ENCODE measurements around the gene HSPB3.
"Not testable (repeated sequence)": the region's sequence is repeated elsewhere in the genome, so short reads cannot be mapped to it uniquely, and the experiment has no call there.

HSPB3 gene

DNA sequence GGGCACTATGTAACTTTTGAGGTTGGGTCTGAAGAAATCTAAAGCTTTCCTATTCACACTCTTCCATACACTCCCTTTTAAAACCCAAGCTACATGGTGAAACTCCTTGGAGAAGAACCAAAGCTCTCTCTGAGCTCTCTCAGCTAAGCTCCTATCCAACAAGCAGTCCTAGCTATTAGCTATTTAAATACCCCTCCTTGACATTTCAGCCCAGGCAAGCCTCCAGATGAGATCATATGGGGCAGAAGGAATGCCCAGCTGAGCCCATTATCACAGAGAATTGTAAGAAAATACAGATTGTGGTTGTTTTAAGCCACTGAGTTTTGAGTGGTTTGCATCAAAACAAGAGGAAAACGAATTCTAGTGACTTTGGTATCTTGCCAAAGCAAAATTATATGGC lies 15.2 kb downstream of the HSPB3 start:
- TF ChIP-seq, protein P1, sequence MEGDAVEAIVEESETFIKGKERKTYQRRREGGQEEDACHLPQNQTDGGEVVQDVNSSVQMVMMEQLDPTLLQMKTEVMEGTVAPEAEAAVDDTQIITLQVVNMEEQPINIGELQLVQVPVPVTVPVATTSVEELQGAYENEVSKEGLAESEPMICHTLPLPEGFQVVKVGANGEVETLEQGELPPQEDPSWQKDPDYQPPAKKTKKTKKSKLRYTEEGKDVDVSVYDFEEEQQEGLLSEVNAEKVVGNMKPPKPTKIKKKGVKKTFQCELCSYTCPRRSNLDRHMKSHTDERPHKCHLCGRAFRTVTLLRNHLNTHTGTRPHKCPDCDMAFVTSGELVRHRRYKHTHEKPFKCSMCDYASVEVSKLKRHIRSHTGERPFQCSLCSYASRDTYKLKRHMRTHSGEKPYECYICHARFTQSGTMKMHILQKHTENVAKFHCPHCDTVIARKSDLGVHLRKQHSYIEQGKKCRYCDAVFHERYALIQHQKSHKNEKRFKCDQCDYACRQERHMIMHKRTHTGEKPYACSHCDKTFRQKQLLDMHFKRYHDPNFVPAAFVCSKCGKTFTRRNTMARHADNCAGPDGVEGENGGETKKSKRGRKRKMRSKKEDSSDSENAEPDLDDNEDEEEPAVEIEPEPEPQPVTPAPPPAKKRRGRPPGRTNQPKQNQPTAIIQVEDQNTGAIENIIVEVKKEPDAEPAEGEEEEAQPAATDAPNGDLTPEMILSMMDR (IDR thresholded peaks at IDR 0.05; ENCODE audit: low read depth, low read length, missing control alignments), result no peak
- in situ Hi-C loops (cut with HindIII; ENCODE audit: low pct_ligation_motif_present, low sequenced_read_pairs), result no loop called here
- Histone ChIP-seq H3K27me3 (replicated peaks) (no peaks in the 10 kb centered on the region), H3K36me3 (replicated peaks) (no peaks in the 10 kb centered on the region), H3K27ac (peak overlapping the region; percentile 39), H3K4me3 (ENCODE audit: low read depth, low read length) (no peak overlapping the region)
- DNase-seq, result peak; percentile 60

DNA sequence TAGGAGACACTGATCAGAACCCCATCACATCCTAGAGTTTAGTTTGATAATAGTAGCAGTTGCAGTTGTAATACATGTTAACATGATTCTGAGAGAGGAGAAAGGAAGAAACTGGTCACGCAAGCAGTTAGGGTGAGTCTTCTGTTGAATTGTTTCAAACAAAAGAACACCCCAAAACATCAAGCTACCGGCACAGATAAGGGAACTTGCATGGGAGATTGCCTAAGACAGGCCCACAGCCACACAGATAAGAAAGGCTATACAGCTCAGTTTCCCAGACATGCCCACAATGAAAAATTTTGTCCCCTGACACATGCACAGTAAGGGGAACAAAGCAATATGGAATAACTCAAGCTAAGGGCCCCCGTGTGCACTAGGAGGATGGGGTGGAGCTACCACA lies 15.9 kb downstream of the HSPB3 start:
- Histone ChIP-seq H3K36me3 (replicated peaks) (no peaks in the 10 kb centered on the region), H3K27ac (no peak overlapping the region), H3K27me3 (replicated peaks) (no peaks in the 10 kb centered on the region), H3K4me3 (ENCODE audit: low read depth, low read length) (no peak overlapping the region)
- in situ Hi-C loops (cut with HindIII; ENCODE audit: low pct_ligation_motif_present, low sequenced_read_pairs), result no loop called here
- DNase-seq, result no peak
- TF ChIP-seq, protein P1 (IDR thresholded peaks at IDR 0.05; ENCODE audit: low read depth, low read length, missing control alignments), result no peak

DNA sequence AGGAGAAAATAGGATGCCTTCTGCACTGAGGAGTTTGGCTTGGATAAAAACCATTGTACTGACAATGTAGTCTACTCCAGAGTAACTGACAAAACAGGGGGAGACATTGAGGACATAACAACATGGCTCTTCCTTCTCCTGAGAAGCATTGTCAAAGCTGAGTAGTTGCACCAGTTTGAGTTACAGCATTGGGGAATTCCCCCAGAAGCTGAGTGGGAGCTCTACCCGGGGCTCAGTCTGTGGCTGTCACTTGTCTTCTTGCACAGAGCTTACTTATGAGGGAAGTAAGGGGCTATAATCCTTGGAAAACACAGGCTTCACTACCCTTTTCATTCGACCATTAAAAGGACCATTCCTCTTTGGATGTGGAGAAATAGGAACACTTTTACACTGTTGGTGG lies 21.2 kb downstream of the HSPB3 start:
- Histone ChIP-seq H3K36me3 (replicated peaks) (no peaks in the 10 kb centered on the region), H3K4me3 (ENCODE audit: low read depth, low read length) (no peak overlapping the region), H3K27ac (no peak overlapping the region), H3K27me3 (replicated peaks) (no peaks in the 10 kb centered on the region)
- in situ Hi-C loops (cut with HindIII; ENCODE audit: low pct_ligation_motif_present, low sequenced_read_pairs), result no loop called here
- no peak for DNase-seq
- TF ChIP-seq, protein P1 (IDR thresholded peaks at IDR 0.05; ENCODE audit: low read depth, low read length, missing control alignments), result no peak

DNA sequence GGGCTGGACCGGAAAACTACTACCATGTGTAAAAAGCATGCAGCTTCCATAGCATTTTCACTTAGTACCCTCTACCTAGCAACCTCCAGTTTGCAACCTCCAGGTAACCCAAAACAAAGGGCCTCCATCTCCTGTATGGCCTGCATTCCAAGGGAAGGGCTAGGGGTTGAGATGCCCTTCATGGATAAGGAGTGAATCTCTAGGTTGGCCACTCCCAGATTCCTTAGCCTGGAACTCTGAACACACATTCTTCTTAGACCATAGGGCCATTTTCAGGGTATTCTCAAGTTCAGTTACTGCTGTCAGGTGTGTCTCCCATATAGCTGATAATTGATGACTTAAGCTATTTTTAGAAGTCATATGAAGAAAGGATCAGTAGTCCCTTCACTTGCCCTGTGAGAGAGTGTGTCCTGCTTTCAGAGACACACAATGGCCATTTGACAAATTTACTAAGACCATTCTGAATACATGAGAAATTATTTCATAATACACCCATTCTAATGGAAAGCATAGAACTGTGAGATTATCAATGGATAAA lies 22.5 kb downstream of the HSPB3 start:
- no peaks in the 10 kb centered on the region for H3K36me3 ChIP-seq (replicated peaks)
- no peak overlapping the region for H3K4me3 ChIP-seq (ENCODE audit: low read depth, low read length)
- DNase-seq, result no peak
- no peak overlapping the region for H3K27ac ChIP-seq
- H3K27me3 ChIP-seq (replicated peaks), result no peaks in the 10 kb centered on the region
- TF ChIP-seq, protein P1 (IDR thresholded peaks at IDR 0.05; ENCODE audit: low read depth, low read length, missing control alignments), result no peak
- in situ Hi-C loops (cut with HindIII; ENCODE audit: low pct_ligation_motif_present, low sequenced_read_pairs), result no loop called here

DNA sequence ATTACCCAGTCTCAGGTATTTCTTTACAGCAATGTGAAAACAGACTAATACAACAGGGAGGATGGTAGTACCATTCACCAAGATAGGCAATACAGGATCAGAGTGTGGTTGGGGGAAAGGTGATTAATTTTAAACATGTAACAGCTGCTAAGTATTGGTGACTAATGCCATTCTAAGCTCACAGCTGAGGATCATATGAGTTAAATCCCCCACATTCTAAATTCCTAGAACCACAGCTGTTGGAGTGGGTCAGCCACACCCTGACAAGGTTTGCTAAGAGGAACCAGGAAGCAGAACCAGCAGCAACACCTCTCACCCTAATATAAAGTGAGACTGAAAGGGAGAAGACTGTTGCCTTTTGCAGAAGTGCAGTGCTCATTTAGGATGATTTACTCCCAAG lies 24.8 kb downstream of the HSPB3 start:
- no peak overlapping the region for H3K27ac ChIP-seq
- in situ Hi-C loops (cut with HindIII; ENCODE audit: low pct_ligation_motif_present, low sequenced_read_pairs), result no loop called here
- TF ChIP-seq, protein P1 (IDR thresholded peaks at IDR 0.05; ENCODE audit: low read depth, low read length, missing control alignments), result no peak

DNA sequence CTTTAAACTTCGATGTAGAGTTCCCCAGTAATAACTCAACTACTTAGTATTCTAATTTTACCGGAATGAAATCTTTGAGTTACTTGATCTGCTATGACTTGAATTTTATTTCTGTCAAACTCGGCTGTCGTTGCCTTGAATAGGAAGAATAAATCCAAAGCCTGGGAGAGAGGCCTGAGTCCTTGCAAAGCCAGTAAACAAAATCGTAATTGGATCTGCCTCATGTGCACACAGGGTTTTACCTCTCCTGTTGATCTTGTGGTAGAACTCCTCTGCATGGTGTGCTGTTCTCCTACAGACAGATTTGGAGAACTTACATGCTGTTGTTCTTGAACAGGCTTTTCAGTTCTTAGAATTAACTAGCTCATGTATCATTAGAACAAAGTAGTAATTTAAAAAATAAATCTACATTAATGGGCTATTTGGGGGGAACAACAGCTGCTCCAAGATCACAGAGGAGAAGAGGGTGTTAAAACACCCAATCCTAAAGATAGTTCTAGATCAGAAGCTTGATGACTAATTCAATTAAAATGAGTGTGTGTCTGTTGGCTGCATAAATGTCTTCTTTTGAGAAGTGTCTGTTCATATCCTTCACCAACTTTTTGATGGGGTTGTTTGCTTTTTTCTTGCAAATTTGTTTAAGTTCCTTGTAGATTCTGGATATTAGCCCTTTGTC lies 28.9 kb downstream of the HSPB3 start:
- Histone ChIP-seq H3K27ac (no peak overlapping the region), H3K36me3 (replicated peaks) (no peaks in the 10 kb centered on the region), H3K27me3 (replicated peaks) (no peaks in the 10 kb centered on the region), H3K4me3 (ENCODE audit: low read depth, low read length) (no peak overlapping the region)
- TF ChIP-seq, protein P1 (IDR thresholded peaks at IDR 0.05; ENCODE audit: low read depth, low read length, missing control alignments), result no peak
- DNase-seq, result no peak
- in situ Hi-C loops (cut with HindIII; ENCODE audit: low pct_ligation_motif_present, low sequenced_read_pairs), result no loop called here

More for the DNA sequence above, 24.8 kb downstream of the HSPB3 start:
- Histone ChIP-seq H3K27me3 (replicated peaks) (no peaks in the 10 kb centered on the region), H3K36me3 (replicated peaks) (no peaks in the 10 kb centered on the region), H3K4me3 (ENCODE audit: low read depth, low read length) (no peak overlapping the region)
- no peak for DNase-seq

DNA sequence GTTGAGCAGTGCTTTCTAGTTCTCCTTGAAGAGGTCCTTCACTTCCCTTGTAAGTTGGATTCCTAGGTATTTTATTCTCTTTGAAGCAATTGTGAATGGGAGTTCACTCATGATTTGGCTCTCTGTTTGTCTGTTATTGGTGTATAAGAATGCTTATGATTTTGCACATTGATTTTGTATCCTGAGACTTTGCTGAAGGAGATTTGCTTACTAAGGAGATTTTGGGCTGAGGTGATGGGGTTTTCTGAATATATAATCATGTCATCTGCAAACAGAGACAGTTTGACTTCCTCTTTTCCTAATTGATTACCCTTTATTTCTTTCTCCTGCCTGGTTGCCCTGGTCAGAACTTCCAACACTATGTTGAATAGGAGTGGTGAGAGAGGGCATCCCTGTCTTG lies 30.2 kb downstream of the HSPB3 start:
- H3K4me3 ChIP-seq (ENCODE audit: low read depth, low read length); DNase-seq; in situ Hi-C loops (cut with HindIII; ENCODE audit: low pct_ligation_motif_present, low sequenced_read_pairs); H3K36me3 ChIP-seq (replicated peaks); H3K27ac ChIP-seq; H3K27me3 ChIP-seq (replicated peaks): not testable (repeated sequence)

DNA sequence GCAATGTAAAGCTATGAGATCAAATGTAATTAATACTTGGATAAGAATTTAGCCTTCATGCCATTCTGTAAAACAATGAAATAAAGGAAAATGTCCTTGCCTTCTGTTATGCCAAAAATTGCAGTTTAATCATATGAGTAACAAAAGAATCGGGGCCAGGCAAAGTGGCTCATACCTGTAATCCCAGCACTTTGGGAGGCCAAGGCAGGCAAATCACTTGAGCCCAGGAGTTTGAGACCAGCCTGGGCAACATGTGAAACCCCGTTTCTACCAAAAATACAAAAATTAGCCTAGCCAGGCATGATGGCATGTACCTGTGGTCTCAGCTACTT lies 34.1 kb downstream of the HSPB3 start:
- H3K4me3 ChIP-seq (ENCODE audit: low read depth, low read length); in situ Hi-C loops (cut with HindIII; ENCODE audit: low pct_ligation_motif_present, low sequenced_read_pairs); DNase-seq; H3K27me3 ChIP-seq (replicated peaks); H3K27ac ChIP-seq; H3K36me3 ChIP-seq (replicated peaks): not testable (repeated sequence)
